Neural cell (in vitro differentiated cells): ENCODE data around the gene TEX2.

Experiments
- POLR2AphosphoS5 ChIP-seq: IDR thresholded peaks from 2 replicates; pipeline ENCODE4 v1.6.1; 2012
- TF ChIP-seq, protein P1 (sequence below): fragments of 450-650 bp; IDR thresholded peaks from 2 replicates; pipeline ENCODE4 v1.5.1; 2014; ENCODE audit warnings: antibody characterized with exemption, mild to moderate bottlenecking, moderate library complexity; ENCODE audit not compliant: poor library complexity, severe bottlenecking

DNA sequence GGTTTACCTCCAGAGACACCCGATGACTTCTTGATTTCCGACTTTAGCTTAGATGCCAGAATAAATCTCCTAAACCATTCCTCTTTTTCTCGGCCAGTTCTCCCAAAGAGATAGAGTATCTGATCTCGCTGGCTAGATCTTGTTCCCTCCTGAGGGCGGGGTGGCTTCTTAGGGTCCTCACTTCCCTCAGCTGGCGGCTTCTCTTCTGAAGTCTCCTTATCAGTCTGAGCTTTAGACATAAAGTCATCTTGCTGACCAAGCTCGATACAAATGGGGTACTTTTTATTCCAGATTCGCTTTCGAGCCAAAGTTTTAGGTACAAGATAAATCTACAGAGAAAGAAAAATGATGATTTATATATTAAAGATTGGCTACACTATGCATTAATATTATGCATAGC, 69.5 kb downstream of the TEX2 start:
- TF ChIP-seq, protein P1, sequence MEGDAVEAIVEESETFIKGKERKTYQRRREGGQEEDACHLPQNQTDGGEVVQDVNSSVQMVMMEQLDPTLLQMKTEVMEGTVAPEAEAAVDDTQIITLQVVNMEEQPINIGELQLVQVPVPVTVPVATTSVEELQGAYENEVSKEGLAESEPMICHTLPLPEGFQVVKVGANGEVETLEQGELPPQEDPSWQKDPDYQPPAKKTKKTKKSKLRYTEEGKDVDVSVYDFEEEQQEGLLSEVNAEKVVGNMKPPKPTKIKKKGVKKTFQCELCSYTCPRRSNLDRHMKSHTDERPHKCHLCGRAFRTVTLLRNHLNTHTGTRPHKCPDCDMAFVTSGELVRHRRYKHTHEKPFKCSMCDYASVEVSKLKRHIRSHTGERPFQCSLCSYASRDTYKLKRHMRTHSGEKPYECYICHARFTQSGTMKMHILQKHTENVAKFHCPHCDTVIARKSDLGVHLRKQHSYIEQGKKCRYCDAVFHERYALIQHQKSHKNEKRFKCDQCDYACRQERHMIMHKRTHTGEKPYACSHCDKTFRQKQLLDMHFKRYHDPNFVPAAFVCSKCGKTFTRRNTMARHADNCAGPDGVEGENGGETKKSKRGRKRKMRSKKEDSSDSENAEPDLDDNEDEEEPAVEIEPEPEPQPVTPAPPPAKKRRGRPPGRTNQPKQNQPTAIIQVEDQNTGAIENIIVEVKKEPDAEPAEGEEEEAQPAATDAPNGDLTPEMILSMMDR = no peak
- TF ChIP-seq POLR2AphosphoS5 = no peak
